ENCODE measurements around the gene MYO1D.

The MYO1D gene

GRCh38 chr17:32852811-32853210 is 24.1 kb downstream of the MYO1D start:
- no peak overlapping the region for H2AFZ ChIP-seq (ENCODE audit: low read length)
- no peaks in the 10 kb centered on the region; the same call in 1 of the 2 replicates for H3F3A ChIP-seq (ENCODE audit: insufficient read depth, low read length)
- H3K27me3 ChIP-seq (replicated peaks; ENCODE audit: insufficient read depth, low read length): no peaks in the 10 kb centered on the region
- DNase-seq: no peak
- H3K4me2 ChIP-seq (ENCODE audit: low read depth, low read length): no peak overlapping the region
- H3K36me3 ChIP-seq (replicated peaks; ENCODE audit: insufficient read depth, low read length): no peaks in the 10 kb centered on the region
- peaks cover 90% of the 10 kb centered on the region for H3K79me2 ChIP-seq (ENCODE audit: low read length)
- no peaks in the 10 kb centered on the region for H3K9me2 ChIP-seq (replicated peaks; ENCODE audit: insufficient read depth, low read length)
- H3K4me1 ChIP-seq (ENCODE audit: low read length): 0 out of 2 replicates have a peak, but pooled peaks cover under 1% of the 10 kb centered on the region
- no peaks in the 10 kb centered on the region for H4K20me1 ChIP-seq (ENCODE audit: insufficient read depth, low read length)
- no peak overlapping the region for H3K9ac ChIP-seq (ENCODE audit: low read length)
- TF ChIP-seq EZH2phosphoT487 (IDR thresholded peaks at IDR 0.05; ENCODE audit: low read length): no peak
- TF ChIP-seq CTCF (IDR thresholded peaks at IDR 0.05; ENCODE audit: low read length): no peak
- TF ChIP-seq EZH2 (optimal IDR thresholded peaks at IDR 0.05; ENCODE audit: low read depth, low read length): no peak
- H3K27ac ChIP-seq (ENCODE audit: low read length): no peak overlapping the region
- H3K9me3 ChIP-seq (replicated peaks; ENCODE audit: insufficient read depth, low read length): no peaks in the 10 kb centered on the region
- no peak overlapping the region for H3K4me3 ChIP-seq (ENCODE audit: low read length)

GRCh38 chr17:32849879-32850278 is 27.0 kb downstream of the MYO1D start:
- H3K79me2 ChIP-seq (ENCODE audit: low read length): peaks cover 92% of the 10 kb centered on the region
- H3K27ac ChIP-seq (ENCODE audit: low read length): no peak overlapping the region
- no peak overlapping the region for H3K4me3 ChIP-seq (ENCODE audit: low read length)
- H3K9me3 ChIP-seq (replicated peaks; ENCODE audit: insufficient read depth, low read length): no peaks in the 10 kb centered on the region
- H3K27me3 ChIP-seq (replicated peaks; ENCODE audit: insufficient read depth, low read length): no peaks in the 10 kb centered on the region
- peaks cover 9% of the 10 kb centered on the region for H3K4me1 ChIP-seq (ENCODE audit: low read length)
- H3K4me2 ChIP-seq (ENCODE audit: low read depth, low read length): no peak overlapping the region
- H3K9ac ChIP-seq (ENCODE audit: low read length): no peak overlapping the region
- no peaks in the 10 kb centered on the region; the same call in 1 of the 2 replicates for H3F3A ChIP-seq (ENCODE audit: insufficient read depth, low read length)
- H4K20me1 ChIP-seq (ENCODE audit: insufficient read depth, low read length): no peaks in the 10 kb centered on the region
- no peak for DNase-seq
- no peaks in the 10 kb centered on the region for H3K9me2 ChIP-seq (replicated peaks; ENCODE audit: insufficient read depth, low read length)
- no peak overlapping the region for H2AFZ ChIP-seq (ENCODE audit: low read length)
- no peaks in the 10 kb centered on the region for H3K36me3 ChIP-seq (replicated peaks; ENCODE audit: insufficient read depth, low read length)
- TF ChIP-seq EZH2phosphoT487 (IDR thresholded peaks at IDR 0.05; ENCODE audit: low read length): no peak
- no peak for TF ChIP-seq CTCF (IDR thresholded peaks at IDR 0.05; ENCODE audit: low read length)
- no peak for TF ChIP-seq EZH2 (optimal IDR thresholded peaks at IDR 0.05; ENCODE audit: low read depth, low read length)

- H3K36me3 ChIP-seq (replicated peaks; ENCODE audit: insufficient read depth, low read length): no peaks in the 10 kb centered on the region
- no peaks in the 10 kb centered on the region for H3K9me2 ChIP-seq (replicated peaks; ENCODE audit: insufficient read depth, low read length)
- no peaks in the 10 kb centered on the region for H4K20me1 ChIP-seq (ENCODE audit: insufficient read depth, low read length)
- H3K9me3 ChIP-seq (replicated peaks; ENCODE audit: insufficient read depth, low read length): no peaks in the 10 kb centered on the region
- no peak overlapping the region for H2AFZ ChIP-seq (ENCODE audit: low read length)
- no peak for DNase-seq
- no peaks in the 10 kb centered on the region for H3K27me3 ChIP-seq (replicated peaks; ENCODE audit: insufficient read depth, low read length)
- no peak overlapping the region for H3K4me2 ChIP-seq (ENCODE audit: low read depth, low read length)
- H3K27ac ChIP-seq (ENCODE audit: low read length): no peak overlapping the region
- no peaks in the 10 kb centered on the region; the same call in 1 of the 2 replicates for H3F3A ChIP-seq (ENCODE audit: insufficient read depth, low read length)
- no peak overlapping the region for H3K4me3 ChIP-seq (ENCODE audit: low read length)
- TF ChIP-seq CTCF (IDR thresholded peaks at IDR 0.05; ENCODE audit: low read length): no peak
- no peak for TF ChIP-seq EZH2 (optimal IDR thresholded peaks at IDR 0.05; ENCODE audit: low read depth, low read length)
- TF ChIP-seq EZH2phosphoT487 (IDR thresholded peaks at IDR 0.05; ENCODE audit: low read length): no peak
- H3K4me1 ChIP-seq (ENCODE audit: low read length): peaks cover 9% of the 10 kb centered on the region
- peaks cover 85% of the 10 kb centered on the region for H3K79me2 ChIP-seq (ENCODE audit: low read length)
- no peak overlapping the region for H3K9ac ChIP-seq (ENCODE audit: low read length)
These were observed 28.9 kb downstream of the MYO1D start for GRCh38 chr17:32847977-32848376.

Measured in MM.1S (cell line).